Ishikawa (cell line): ENCODE measurements around the gene CTNND2.

Experiments used
- CEBPB ChIP-seq: IDR thresholded peaks from 2 replicates; pipeline ENCODE4 v1.6.1; 2012
- CREB1 ChIP-seq: IDR thresholded peaks from 2 replicates; pipeline ENCODE4 v1.6.1; 2012; ENCODE audit warnings: low read depth
- EGR1 ChIP-seq: IDR thresholded peaks from 2 replicates; pipeline ENCODE4 v1.6.1; 2012
- EP300 ChIP-seq: IDR thresholded peaks from 2 replicates; pipeline ENCODE4 v1.6.1; 2012; ENCODE audit warnings: borderline replicate concordance
- FOXM1 ChIP-seq: IDR thresholded peaks from 2 replicates; pipeline ENCODE4 v1.6.1; 2012; ENCODE audit warnings: low read depth, borderline replicate concordance
- MAX ChIP-seq: IDR thresholded peaks from 2 replicates; pipeline ENCODE4 v1.6.1; 2012
- NFIC ChIP-seq: IDR thresholded peaks from 2 replicates; pipeline ENCODE4 v1.6.1; 2012
- RAD21 ChIP-seq: IDR thresholded peaks from 2 replicates; pipeline ENCODE4 v1.6.1; 2012; ENCODE audit warnings: low read depth
- REST ChIP-seq: IDR thresholded peaks from 2 replicates; pipeline ENCODE4 v1.6.1; 2012; ENCODE audit warnings: low read depth, mild to moderate bottlenecking
- TAF1 ChIP-seq: IDR thresholded peaks from 2 replicates; pipeline ENCODE4 v1.6.1; 2012; ENCODE audit warnings: low read depth, mild to moderate bottlenecking
- TCF12 ChIP-seq: IDR thresholded peaks from 2 replicates; pipeline ENCODE4 v1.6.1; 2012; ENCODE audit warnings: low read depth
- TEAD4 ChIP-seq: IDR thresholded peaks from 2 replicates; pipeline ENCODE4 v1.6.1; 2012
- USF1 ChIP-seq: IDR thresholded peaks from 2 replicates; pipeline ENCODE4 v1.6.1; 2012
- YY1 ChIP-seq: IDR thresholded peaks from 2 replicates; pipeline ENCODE4 v1.6.1; 2012; ENCODE audit warnings: low read depth
- ZBTB7A ChIP-seq: IDR thresholded peaks from 2 replicates; pipeline ENCODE4 v1.6.1; 2012; ENCODE audit warnings: low read depth

CTNND2 gene

GRCh38 chr5:11873587-11873986 is 30.7 kb downstream of the CTNND2 start:
- no peak for TF ChIP-seq CEBPB
- no peak for TF ChIP-seq USF1
- TF ChIP-seq EP300, result no peak
- no peak for TF ChIP-seq YY1
- no peak for TF ChIP-seq RAD21

- TF ChIP-seq NFIC (no peak), CEBPB (no peak), TAF1 (no peak), TCF12 (no peak), FOXM1 (no peak), YY1 (no peak), USF1 (no peak), ZBTB7A (no peak), MAX (no peak), REST (no peak), CREB1 (no peak), EGR1 (no peak)
Measured at GRCh38 chr5:11869203-11869602, 35.0 kb downstream of the CTNND2 start.

- TF ChIP-seq FOXM1 (no peak), ZBTB7A (no peak), EP300 (no peak), RAD21 (no peak), TEAD4 (no peak), YY1 (no peak), CREB1 (no peak), EGR1 (no peak), NFIC (no peak), MAX (no peak), TCF12 (no peak), CEBPB (no peak), TAF1 (no peak), REST (no peak), USF1 (no peak)
Measured at GRCh38 chr5:11863911-11864310, 40.3 kb downstream of the CTNND2 start.

- TF ChIP-seq CEBPB, result no peak
- TF ChIP-seq TAF1, result no peak
- TF ChIP-seq NFIC, result no peak
Measured at GRCh38 chr5:11857391-11857790, 46.9 kb downstream of the CTNND2 start.

GRCh38 chr5:11854936-11855335 is 49.3 kb downstream of the CTNND2 start:
- TF ChIP-seq EGR1 (no peak), RAD21 (no peak), EP300 (no peak), TEAD4 (no peak), USF1 (no peak), FOXM1 (no peak), CEBPB (no peak), YY1 (no peak), MAX (no peak), REST (no peak), TAF1 (no peak), NFIC (no peak), TCF12 (no peak), ZBTB7A (no peak), CREB1 (no peak)
